Liver (tissue), 9 donors: ENCODE data around the gene RAE1. TPM values are rescaled to one million over a fixed set of nuclear protein-coding genes. Genes with fewer than 3 reads are reported as not detected.

ENCODE experiments used
- DNase-seq: peaks from one replicate; pipeline ENCODE4 v3.0.0-alpha.2; 2017; ENCODE audit warnings: low spot score
- H3K27ac ChIP-seq, 2 donors: one replicate each; pipeline ENCODE4 v1.7.0; 2013; ENCODE audit warnings: inconsistent platforms in 2 of 2, low read length in 2 of 2, control low read depth in 1 of 2, low read depth in 1 of 2, mild to moderate bottlenecking in 1 of 2
- H3K27me3 ChIP-seq, 4 donors: one replicate each; pipeline versions ENCODE4 v1.6.1 to v1.7.0; 2013; ENCODE audit warnings: low read length in 3 of 4, inconsistent platforms in 1 of 4, mild to moderate bottlenecking in 1 of 4, moderate library complexity in 1 of 4; ENCODE audit not compliant: control insufficient read depth in 4 of 4, insufficient read depth in 4 of 4
- H3K36me3 ChIP-seq, 4 donors: one replicate each; pipeline versions ENCODE4 v1.6.1 to v1.7.0; 2013; ENCODE audit warnings: low read length in 3 of 4, mild to moderate bottlenecking in 3 of 4, low read depth in 1 of 4, moderate library complexity in 1 of 4; ENCODE audit not compliant: control insufficient read depth in 4 of 4, insufficient read depth in 3 of 4
- H3K4me1 ChIP-seq, 4 donors: one replicate each; pipeline versions ENCODE4 v1.6.1 to v1.7.0; 2013; ENCODE audit warnings: low read length in 3 of 4, mild to moderate bottlenecking in 3 of 4, moderate library complexity in 1 of 4; ENCODE audit not compliant: control insufficient read depth in 4 of 4, insufficient read depth in 4 of 4
- H3K4me3 ChIP-seq, 3 donors: one replicate each; pipeline versions ENCODE4 v1.6.1 to v1.7.0; 2013; ENCODE audit warnings: low read length in 3 of 3, control low read depth in 1 of 3, low read depth in 1 of 3, mild to moderate bottlenecking in 1 of 3
- H3K9ac ChIP-seq, 2 donors: one replicate each; pipeline ENCODE4 v1.7.0; 2013; ENCODE audit warnings: low read length in 2 of 2, mild to moderate bottlenecking in 2 of 2, moderate library complexity in 2 of 2, control low read depth in 1 of 2, low read depth in 1 of 2
- H3K9me3 ChIP-seq, 4 donors: one replicate each; pipeline versions ENCODE4 v1.6.1 to v1.7.0; 2013; ENCODE audit warnings: low read length in 3 of 4; ENCODE audit not compliant: control insufficient read depth in 4 of 4
- ATF3 ChIP-seq: IDR thresholded peaks from 2 replicates; pipeline ENCODE4 v1.6.1; 2016; ENCODE audit warnings: antibody characterized with exemption
- EGR1 ChIP-seq, 2 donors: IDR thresholded peaks; 2 replicates each; pipeline ENCODE4 v1.6.1; 2016 to 2018; ENCODE audit warnings: antibody characterized with exemption in 2 of 2, low read depth in 2 of 2
- FOXA1 ChIP-seq: IDR thresholded peaks from 2 replicates; pipeline ENCODE4 v1.6.1; 2016; ENCODE audit warnings: antibody characterized with exemption
- FOXA2 ChIP-seq: IDR thresholded peaks from 2 replicates; pipeline ENCODE4 v1.6.1; 2016; ENCODE audit warnings: antibody characterized with exemption
- GABPA ChIP-seq, 2 donors: IDR thresholded peaks in 1 of 2; conservative IDR thresholded peaks in 1 of 2; 2 replicates each; pipeline ENCODE4 v1.6.1; 2016; ENCODE audit warnings: antibody characterized with exemption in 2 of 2, mild to moderate bottlenecking in 1 of 2, moderate library complexity in 1 of 2
- HNF4A ChIP-seq, 2 donors: conservative IDR thresholded peaks; 2 replicates each; pipeline ENCODE4 v1.6.1; 2016; ENCODE audit warnings: antibody characterized with exemption in 2 of 2, mild to moderate bottlenecking in 2 of 2
- HNF4G ChIP-seq: IDR thresholded peaks from 2 replicates; pipeline ENCODE4 v1.6.1; 2016; ENCODE audit warnings: antibody characterized with exemption
- JUND ChIP-seq, 2 donors: IDR thresholded peaks; 2 replicates each; pipeline ENCODE4 v1.6.1; 2016; ENCODE audit warnings: antibody characterized with exemption in 2 of 2
- MAX ChIP-seq: IDR thresholded peaks from 2 replicates; pipeline ENCODE4 v1.6.1; 2016; ENCODE audit warnings: antibody characterized with exemption
- NR2F2 ChIP-seq: IDR thresholded peaks from 2 replicates; pipeline ENCODE4 v1.6.1; 2016; ENCODE audit warnings: antibody characterized with exemption
- REST ChIP-seq: IDR thresholded peaks from 2 replicates; pipeline ENCODE4 v1.6.1; 2016; ENCODE audit warnings: antibody characterized with exemption, mild to moderate bottlenecking
- SP1 ChIP-seq: IDR thresholded peaks from 2 replicates; pipeline ENCODE4 v1.6.1; 2018; ENCODE audit warnings: antibody characterized with exemption, mild to moderate bottlenecking
- YY1 ChIP-seq: IDR thresholded peaks from 2 replicates; pipeline ENCODE4 v1.6.1; 2016; ENCODE audit warnings: antibody characterized with exemption, mild to moderate bottlenecking
- WGBS: extraction: QIAGEN DNeasy Blood & Tissue Kit; methylation state at CpG from one replicate; pipeline ENCODE4 v1.1.7; 2013; 5-methylcytosine and 5-hydroxymethylcytosine counted together
- polyA plus RNA-seq, 2 donors: library from polyadenylated mRNA; stranded (reverse) in 1 of 2; unstranded in 1 of 2; fragments of 200-250 nt in 1 of 2; fragments of >200 nt in 1 of 2; fragmentation: Nextera tagmentation in 1 of 2; extraction: Ambion mirVana in 1 of 2; gene quantifications; one replicate each; pipeline versions ENCODE4 v1.2.1 to v1.2.3, GENCODE V29; 2013 to 2015
- total RNA-seq, 2 donors: library from RNA; depleted of rRNA; stranded (reverse); fragments of >200 nt; gene quantifications; one replicate each; pipeline ENCODE4 v1.2.3, GENCODE V29; 2014
- TF ChIP-seq, protein P1 (sequence below): fragments of 150-350 bp; IDR thresholded peaks from 2 replicates; pipeline ENCODE4 v1.5.1; 2017; ENCODE audit warnings: improper control_type of control experiment, low read depth, low read length; ENCODE audit not compliant: missing input control
- donor health status: healthy.
- donor health status: healthy.
- donor health status: healthy.
- donor health status: healthy.
- donor health status: healthy.

The RAE1 gene
- total and polyA plus RNA-seq, 4 donors = 10.0 to 15.5 (median 13.5) TPM

GRCh38 chr20:57319584-57319983, 31.5 kb upstream of the RAE1 start:
- Histone ChIP-seq H3K36me3 (no peaks in the 10 kb centered on the region), H3K9ac (no peak overlapping the region), H3K27me3 (peaks cover 0 to 4% (median 1%) of the 10 kb centered on the region in 4 donors), H3K9me3 (no peaks in the 10 kb centered on the region), H3K4me1 (no peaks in the 10 kb centered on the region), H3K4me3 (no peak overlapping the region), H3K27ac (no peak overlapping the region)
- DNase-seq = no peak
- 75% methylated on average over 4 of the region's 4 CpGs for WGBS
- TF ChIP-seq, protein P1, sequence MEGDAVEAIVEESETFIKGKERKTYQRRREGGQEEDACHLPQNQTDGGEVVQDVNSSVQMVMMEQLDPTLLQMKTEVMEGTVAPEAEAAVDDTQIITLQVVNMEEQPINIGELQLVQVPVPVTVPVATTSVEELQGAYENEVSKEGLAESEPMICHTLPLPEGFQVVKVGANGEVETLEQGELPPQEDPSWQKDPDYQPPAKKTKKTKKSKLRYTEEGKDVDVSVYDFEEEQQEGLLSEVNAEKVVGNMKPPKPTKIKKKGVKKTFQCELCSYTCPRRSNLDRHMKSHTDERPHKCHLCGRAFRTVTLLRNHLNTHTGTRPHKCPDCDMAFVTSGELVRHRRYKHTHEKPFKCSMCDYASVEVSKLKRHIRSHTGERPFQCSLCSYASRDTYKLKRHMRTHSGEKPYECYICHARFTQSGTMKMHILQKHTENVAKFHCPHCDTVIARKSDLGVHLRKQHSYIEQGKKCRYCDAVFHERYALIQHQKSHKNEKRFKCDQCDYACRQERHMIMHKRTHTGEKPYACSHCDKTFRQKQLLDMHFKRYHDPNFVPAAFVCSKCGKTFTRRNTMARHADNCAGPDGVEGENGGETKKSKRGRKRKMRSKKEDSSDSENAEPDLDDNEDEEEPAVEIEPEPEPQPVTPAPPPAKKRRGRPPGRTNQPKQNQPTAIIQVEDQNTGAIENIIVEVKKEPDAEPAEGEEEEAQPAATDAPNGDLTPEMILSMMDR = no peak
- no peak for TF ChIP-seq JUND (IDR thresholded peaks at IDR 0.05)
- TF ChIP-seq NR2F2 = no peak

DNA sequence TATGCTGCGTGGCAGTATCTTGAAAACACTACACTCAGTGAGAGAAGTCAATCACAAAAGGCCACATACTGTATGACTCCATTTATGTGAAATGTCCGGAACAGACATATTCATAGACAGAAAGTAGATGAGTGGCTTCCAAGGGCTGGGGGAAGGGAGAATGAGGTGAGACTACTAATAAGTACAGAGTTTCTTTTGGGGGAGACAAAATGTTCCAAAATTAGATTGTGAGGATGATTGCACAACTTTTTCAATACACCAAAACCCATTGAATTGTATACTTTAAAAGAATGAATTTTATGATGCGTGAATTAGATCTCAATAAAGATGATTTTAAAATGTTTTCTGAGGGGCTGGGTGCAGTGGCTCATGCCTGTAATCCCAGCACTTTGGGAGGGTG, 30.7 kb upstream of the RAE1 start:
- no peak for DNase-seq
- 71% methylated on average over 3 of the region's 3 CpGs for whole genome bisulfite sequencing

DNA sequence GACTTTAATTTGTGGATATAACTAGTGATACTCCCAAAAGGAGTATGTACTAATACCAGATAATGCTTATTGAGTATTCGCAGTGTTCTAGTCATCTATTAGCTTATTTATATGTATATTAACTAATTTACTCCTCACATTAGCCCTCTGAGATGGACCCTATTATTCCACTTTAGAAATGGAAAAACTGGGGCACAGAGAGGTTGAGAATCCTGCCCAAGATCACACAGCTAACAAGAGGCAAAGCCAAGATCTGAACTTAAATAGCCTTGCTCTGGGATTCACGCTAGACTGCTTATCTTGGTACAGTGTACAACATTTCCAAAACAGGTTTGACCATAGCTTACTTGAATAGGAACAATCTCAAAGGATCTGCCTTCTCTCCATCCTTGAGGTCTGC, 29.9 kb upstream of the RAE1 start:
- no peaks in the 10 kb centered on the region for H3K9me3 ChIP-seq
- H3K4me1 ChIP-seq = no peaks in the 10 kb centered on the region
- WGBS = 82% methylated on average over 2 of the region's 2 CpGs
- no peak overlapping the region for H3K27ac ChIP-seq
- no peak for DNase-seq
- H3K4me3 ChIP-seq = no peak overlapping the region
- H3K27me3 ChIP-seq = peaks cover 0 to 4% (median 1%) of the 10 kb centered on the region in 4 donors
- TF ChIP-seq EGR1 (IDR thresholded peaks at IDR 0.05; ENCODE audit: low read depth in 2 of 2) = no peak
- no peak for TF ChIP-seq HNF4A (conservative IDR thresholded peaks at IDR 0.05)
- no peaks in the 10 kb centered on the region for H3K36me3 ChIP-seq
- H3K9ac ChIP-seq = no peak overlapping the region

More for the DNA sequence above, 30.7 kb upstream of the RAE1 start:
- no peaks in the 10 kb centered on the region for H3K9me3 ChIP-seq
- H3K9ac ChIP-seq = no peak overlapping the region
- H3K27ac ChIP-seq = no peak overlapping the region
- no peaks in the 10 kb centered on the region for H3K36me3 ChIP-seq
- no peak overlapping the region for H3K4me3 ChIP-seq
- no peak for TF ChIP-seq YY1
- peaks cover 0 to 4% (median 1%) of the 10 kb centered on the region in 4 donors for H3K27me3 ChIP-seq
- no peaks in the 10 kb centered on the region for H3K4me1 ChIP-seq

DNA sequence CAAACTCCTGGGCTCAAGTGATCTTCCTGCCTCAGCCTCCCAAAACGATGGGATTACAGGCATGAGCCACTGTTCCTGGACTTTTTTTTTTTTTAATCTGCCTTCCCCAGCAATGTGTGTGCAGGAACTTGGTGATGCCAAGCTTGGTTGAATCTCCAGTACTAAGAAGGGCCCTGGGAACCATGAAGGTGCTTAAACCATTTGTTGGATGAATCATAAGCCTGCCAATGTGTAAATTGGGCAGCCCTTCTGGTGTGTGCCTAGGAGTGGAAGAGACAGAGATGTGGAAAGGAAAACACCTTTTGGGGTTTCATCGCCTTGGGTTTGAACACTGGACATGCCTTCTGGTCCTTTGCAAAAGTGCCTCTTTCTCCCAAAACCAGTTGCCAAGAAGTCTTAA, 28.6 kb upstream of the RAE1 start:
- Histone ChIP-seq H3K4me1 (no peaks in the 10 kb centered on the region), H3K27me3 (peaks cover 0 to 4% (median 1%) of the 10 kb centered on the region in 4 donors), H3K4me3 (no peak overlapping the region), H3K9ac (no peak overlapping the region), H3K36me3 (no peaks in the 10 kb centered on the region), H3K9me3 (no peaks in the 10 kb centered on the region), H3K27ac (no peak overlapping the region)
- DNase-seq = no peak
- WGBS = 59% methylated on average over 2 of the region's 2 CpGs
- TF ChIP-seq GABPA (IDR thresholded peaks at IDR 0.05 in 1 of 2, conservative IDR thresholded peaks at IDR 0.05 in 1 of 2) (no peak), EGR1 (IDR thresholded peaks at IDR 0.05; ENCODE audit: low read depth in 2 of 2) (no peak), SP1 (no peak), HNF4G (no peak), REST (no peak), HNF4A (conservative IDR thresholded peaks at IDR 0.05) (no peak), FOXA2 (no peak), FOXA1 (no peak), JUND (IDR thresholded peaks at IDR 0.05) (no peak), NR2F2 (no peak), ATF3 (no peak), MAX (no peak)
- TF ChIP-seq, protein P1 = no peak
